ENCODE measurements around the gene OR5H15.
"Not testable (repeated sequence)": the region's sequence is repeated elsewhere in the genome, so short reads cannot be mapped to it uniquely, and the experiment has no call there.

The OR5H15 gene

DNA sequence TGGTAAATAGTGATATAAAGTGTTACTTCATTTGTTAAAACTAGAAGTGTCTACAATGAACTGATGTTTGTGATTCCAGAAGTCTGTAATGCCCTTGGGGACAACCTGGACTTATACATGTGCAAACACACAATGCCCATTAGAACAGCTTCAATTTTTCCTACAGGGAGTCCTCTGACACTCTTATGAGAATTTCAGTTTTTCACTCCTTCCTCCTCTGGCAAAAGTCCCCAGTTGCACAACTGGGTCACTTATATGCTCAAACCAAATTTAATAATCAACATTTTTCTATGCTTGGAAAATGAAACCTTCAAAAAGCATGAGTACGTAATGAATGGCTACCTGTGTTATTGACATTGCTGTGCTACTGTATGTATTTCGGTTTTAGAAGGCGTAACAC lies at the start of gene OR5H15:
OR5H15 (plus strand) TSS at position 301 of the 400 bp plus-strand sequence. CDS start 2,004 bp downstream, outside the sequence.
- no peak for DNase-seq

- no peak for DNase-seq
Observed at GRCh38 chr3:98130421-98130820, 36.1 kb upstream of the OR5H15 start, which contains the start of gene OR5H1. Gene OR5H1, plus strand, starts transcription at chr3:98130721. Its CDS starts 1,977 bp downstream, at chr3:98132698.

DNA sequence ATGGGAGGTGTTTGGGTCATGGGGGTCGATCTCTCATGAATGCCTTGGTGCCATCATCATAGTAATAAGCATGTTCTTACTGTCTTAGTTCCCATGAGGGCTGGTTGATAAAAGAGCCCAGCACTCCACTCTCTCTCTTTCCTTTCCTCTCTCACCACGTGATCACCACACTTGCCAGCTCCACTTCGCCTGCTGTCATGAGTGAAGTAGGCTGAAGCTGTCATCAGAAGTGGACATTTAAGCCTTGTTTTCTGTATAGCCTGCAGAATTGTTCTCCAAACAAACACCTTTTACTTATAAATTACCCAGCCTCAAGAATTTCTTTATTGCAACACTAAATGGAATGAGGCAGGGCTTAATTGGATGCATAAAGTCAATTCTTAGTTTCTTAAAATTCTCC lies 29.9 kb upstream of the OR5H15 start:
- no peak for DNase-seq

GRCh38 chr3:98137826-98138557 lies 28.5 kb upstream of the OR5H15 start:
- DNase-seq, result not testable (repeated sequence)

DNA sequence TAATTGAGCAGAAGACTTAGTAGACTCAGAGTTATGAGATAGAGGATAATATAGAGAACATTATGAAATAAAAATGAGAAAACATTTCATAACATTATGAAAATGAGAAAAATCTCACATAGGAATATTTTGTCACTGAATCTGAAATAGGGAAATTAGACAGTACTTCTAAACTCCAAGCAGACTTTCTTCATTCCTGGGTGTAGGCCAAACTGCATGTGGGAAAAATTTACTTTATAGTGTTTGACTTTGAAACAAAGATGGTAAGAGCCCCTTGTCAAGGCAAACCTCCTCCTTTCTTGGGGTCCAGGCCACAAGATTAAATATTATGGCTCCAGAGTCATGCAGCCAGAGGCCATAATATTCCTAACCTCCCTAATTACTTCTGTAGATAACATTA lies 26.0 kb upstream of the OR5H15 start:
- DNase-seq, result no peak

DNA sequence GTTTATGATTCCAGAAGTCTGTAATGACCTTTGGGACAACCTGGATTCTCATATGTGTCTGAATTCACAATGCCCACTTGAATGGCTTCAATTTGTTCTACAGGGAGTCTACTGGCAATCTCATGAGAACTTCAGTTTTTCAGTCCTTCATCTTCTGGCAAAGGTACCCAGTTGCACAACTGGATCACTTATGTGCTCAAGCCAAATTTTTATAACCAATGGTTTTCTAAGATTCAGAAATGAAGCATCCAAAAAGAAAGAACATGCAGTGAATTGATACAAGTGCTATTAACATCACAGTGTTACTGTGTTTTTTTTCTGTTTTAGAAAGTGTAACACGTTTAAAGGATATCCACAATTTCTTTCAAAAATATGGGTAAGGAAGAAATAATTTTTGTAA lies 19.3 kb upstream of the OR5H15 start, which contains the start of gene OR5H14:
OR5H14 (plus strand) TSS at position 301 of the 400 bp plus-strand sequence. CDS start 1,907 bp downstream, outside the sequence.
- no peak for DNase-seq

DNA sequence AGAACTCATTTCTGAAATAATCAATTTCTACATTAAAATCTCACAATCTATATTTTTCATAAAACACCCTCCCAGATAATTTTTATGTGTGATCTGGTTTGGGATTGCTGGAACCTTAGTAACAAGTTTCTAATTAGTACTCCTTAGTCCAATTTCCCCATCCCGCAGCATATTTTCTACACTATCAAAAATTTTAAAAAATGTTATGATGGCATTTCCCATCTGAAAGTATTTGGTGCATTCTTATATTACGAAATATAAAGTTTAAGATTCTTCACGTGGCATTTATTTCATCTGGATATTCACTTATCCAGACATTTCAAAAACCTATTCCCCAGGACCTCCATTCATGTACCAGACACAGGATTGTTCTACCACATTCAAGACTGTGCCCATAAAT lies 17.7 kb upstream of the OR5H15 start:
- DNase-seq, result no peak

DNA sequence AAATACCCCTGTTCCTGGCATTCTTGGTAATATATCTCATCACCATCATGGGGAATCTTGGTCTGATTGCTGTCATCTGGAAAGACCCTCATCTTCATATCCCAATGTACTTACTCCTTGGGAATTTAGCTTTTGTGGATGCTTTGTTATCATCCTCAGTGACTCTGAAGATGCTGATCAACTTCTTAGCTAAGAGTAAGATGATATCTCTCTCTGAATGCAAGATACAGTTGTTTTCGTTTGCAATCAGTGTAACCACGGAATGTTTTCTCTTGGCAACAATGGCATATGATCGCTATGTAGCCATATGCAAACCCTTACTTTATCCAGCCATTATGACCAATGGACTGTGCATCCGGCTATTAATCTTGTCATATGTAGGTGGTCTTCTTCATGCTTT lies 17.0 kb upstream of the OR5H15 start:
- not testable (repeated sequence) for DNase-seq

- no peak for DNase-seq
Observed at GRCh38 chr3:98151241-98151640, 15.3 kb upstream of the OR5H15 start.

- DNase-seq, result no peak
Observed at GRCh38 chr3:98171071-98171470, 4.6 kb downstream of the OR5H15 start.

GRCh38 chr3:98172621-98173020 lies 6.1 kb downstream of the OR5H15 start:
- DNase-seq, result no peak

DNA sequence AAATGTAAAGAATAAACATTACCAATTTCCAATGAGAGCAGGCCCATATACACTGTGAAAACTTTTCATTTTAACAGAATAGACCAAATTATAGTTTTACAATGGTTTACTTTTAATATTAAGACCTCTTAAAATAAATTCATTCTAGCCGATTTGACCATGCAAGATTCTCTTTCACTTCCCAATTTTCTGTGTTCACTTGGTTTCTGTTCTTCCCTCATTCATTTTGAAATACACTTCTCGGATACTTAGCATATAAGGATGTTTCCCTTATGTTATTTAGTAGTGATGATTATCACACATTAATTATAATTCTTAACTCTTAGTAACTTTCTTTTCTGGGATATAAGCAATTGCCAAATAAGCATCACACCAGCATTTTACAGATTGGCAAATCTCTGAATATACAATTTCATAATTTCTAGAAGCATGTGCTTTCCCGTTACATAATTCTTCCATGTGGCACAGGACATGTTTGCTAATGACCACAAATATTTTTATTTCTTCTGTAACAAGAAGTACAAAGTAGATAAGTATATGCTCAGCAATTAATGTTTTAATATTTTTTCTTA lies 13.9 kb downstream of the OR5H15 start:
- no peak for DNase-seq

GRCh38 chr3:98182196-98182595 lies 15.7 kb downstream of the OR5H15 start:
- DNase-seq, result no peak

DNA sequence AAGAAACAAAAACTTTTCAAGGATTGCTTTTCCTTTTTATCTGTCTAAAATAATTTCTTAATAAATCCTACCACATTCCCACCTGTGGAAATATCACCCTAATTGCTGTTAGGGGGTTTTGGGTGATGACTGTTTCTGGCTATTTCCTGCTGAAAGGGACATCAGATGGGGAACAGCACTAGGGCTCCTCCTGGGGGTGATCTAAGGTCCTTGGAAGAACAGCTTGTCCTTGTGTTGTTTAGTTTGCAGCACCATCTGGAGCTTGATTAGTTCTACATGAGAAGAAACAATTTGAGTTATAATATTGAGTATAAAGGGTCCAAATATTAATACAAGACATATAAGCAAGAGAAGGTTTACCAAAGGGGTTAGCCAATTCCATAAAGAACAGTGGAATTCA lies 18.7 kb downstream of the OR5H15 start:
- no peak for DNase-seq

GRCh38 chr3:98188545-98188944 lies 22.0 kb downstream of the OR5H15 start:
- peak; percentile 35 for DNase-seq

- DNase-seq, result not testable (repeated sequence)
Observed at GRCh38 chr3:98190911-98191310, 24.4 kb downstream of the OR5H15 start.

- not testable (repeated sequence) for DNase-seq
Observed at GRCh38 chr3:98196293-98196692, 29.8 kb downstream of the OR5H15 start.

GRCh38 chr3:98199020-98199419 lies 32.5 kb downstream of the OR5H15 start:
- DNase-seq, result no peak

DNA sequence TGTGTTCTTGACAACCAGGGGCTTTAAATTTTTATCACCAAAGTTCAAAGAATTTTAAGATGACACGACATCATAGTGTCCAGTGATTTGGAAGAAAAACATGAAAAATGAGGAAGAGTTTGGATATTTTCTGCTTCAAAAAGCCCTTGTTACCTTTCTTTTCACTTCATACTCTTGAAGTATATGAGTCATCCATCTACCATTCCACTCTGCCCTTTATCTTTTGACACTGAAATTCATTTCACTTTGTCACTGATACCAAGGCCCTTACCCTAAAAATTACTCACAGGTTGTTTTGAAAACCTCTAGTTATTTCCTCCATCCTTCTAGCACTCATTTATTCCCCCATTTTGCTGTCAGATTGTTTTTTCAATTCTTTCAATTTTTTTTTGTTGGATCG lies 42.7 kb downstream of the OR5H15 start:
- no peak for DNase-seq

- DNase-seq, result no peak
Observed at GRCh38 chr3:98213276-98213675, 46.8 kb downstream of the OR5H15 start.

GRCh38 chr3:98215051-98215450 lies 48.6 kb downstream of the OR5H15 start:
- DNase-seq, result no peak
